Inflammatory macrophage treated with lipopolysaccharide for 4 hours (primary cell): ENCODE data around the gene DLGAP1.

Experiments used
- DNase-seq: peaks from one replicate; pipeline ENCODE4 v3.0.0-alpha.2; 2020

DLGAP1 gene

DNA sequence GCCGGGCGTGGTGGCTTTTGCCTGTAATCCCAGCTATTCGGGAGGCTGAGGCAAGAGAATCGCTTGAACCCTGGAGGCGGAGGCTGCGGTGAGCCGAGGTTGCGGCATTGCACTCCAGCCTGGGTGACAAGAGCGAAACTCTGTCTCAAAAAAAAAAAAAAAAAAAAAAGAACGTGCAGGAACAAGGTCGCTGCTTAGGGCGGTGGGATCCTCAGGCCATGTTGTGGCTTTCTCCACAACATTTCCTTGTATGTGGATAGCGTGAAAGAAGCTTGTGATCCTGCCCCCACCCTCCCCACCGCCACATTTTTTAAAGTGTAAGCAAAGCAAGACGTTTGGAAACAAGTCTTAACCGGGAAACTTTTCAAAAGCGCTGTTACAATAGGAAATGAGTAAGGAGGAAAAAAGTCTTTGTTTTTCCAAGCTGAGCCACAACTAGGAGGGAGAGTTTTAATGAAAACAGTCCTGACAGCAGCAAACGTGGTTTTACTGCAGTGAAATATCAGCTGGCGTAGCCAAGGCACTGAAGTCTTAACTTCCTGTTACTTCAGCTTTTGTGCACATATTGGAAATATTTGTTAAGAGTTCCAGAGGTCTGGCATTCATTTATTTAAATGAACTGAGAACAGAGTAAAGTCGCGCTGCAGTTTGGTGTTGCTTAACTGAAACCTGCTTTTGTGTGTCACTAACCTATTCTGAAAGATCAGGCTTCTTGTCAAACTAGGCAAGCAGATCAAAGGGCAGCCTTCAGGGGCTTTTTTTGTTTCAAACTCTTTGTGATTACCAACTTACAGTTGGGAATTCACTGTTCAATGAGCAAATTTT, 1001.4 kb downstream of the DLGAP1 start:
- peak; percentile 72 for DNase-seq

DNA sequence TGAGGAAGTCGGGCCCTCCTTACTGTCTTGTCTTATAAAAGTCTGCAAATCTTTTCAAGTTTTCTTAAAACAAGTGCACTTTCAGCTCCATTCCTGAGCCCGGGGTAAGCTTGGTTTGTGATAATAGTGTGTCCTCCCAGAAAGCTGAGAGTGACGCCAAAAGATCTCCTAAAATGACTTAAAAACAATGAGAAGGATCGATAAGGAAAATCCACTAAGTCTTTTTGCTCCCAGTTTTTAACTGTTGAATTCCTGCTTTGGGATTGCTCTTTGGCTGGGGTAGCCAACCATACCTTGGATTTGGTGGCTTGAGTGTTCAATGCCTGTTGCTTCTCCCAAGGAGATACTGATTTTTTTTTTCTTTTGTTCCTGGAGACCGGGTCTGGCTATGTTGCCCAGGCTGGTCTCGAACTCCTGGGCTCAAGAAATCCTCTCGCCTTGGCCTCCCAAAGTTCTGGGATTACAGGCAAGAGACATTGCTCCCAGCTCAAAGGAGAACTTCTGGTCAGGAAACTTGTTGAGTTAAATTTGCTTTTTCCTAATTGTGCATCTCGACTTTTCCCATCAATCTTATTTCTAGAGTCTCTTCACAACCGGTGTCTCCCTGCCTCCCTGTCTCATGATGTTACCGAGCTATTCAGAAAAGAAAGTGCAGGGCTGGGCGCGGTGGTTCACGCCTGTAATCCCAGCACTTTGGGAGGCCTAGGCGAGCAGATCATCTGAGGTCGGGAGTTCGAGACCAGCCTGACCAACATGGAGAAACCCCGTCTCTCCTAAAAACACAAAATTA, 1002.2 kb downstream of the DLGAP1 start:
- DNase-seq = no peak

GRCh38 chr18:3451989-3452749, 1002.9 kb downstream of the DLGAP1 start:
- DNase-seq = peak; percentile 42

GRCh38 chr18:3451183-3451988, 1003.7 kb downstream of the DLGAP1 start:
- DNase-seq = peak; percentile 90

GRCh38 chr18:3450799-3451182, 1004.3 kb downstream of the DLGAP1 start:
- DNase-seq = no peak

DNA sequence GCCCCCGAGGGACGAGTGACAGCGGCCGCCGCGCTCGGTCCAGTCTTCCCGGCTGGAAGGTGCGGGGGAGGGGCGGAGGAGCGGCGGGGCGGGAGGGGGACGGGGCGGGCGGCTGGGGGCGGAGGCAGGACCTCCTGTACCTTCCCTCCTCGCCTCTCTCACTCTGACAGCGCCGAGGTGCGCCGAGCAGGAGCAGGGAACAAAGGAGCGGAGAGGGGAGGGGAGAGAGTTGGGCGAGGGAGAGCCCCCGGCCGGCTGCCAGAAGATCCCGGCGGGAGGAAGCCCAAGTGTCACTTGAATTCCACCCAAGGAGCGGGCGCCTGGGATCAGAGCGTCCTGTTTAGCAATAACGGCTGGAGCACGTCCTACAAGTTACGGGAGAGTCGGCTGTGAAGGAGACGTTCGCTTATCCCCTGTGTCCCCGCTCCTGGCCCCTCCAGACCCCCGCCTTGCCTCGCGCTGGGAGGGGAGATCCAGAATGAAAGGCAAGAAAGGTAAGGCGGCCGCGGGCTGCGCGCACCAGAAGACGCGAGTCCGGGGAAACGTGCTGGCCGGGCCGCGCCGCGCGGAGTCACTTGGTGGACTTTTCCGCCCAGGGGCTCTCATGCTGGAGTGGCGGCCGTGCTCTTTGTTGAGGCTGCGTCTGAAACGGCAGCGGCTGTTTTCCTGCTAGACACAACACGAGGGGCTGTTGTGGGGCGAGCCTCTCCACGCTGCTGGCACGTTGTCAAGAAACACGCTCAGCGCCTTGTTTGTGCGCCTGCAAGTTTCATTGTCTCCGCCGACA, 1004.9 kb downstream of the DLGAP1 start, which contains the start of gene TGIF1:
Gene TGIF1, plus strand, starts transcription at position 161 of the 787 bp plus-strand sequence. Its CDS starts 318 bp downstream, at position 479.
- peak; percentile 59 for DNase-seq

DNA sequence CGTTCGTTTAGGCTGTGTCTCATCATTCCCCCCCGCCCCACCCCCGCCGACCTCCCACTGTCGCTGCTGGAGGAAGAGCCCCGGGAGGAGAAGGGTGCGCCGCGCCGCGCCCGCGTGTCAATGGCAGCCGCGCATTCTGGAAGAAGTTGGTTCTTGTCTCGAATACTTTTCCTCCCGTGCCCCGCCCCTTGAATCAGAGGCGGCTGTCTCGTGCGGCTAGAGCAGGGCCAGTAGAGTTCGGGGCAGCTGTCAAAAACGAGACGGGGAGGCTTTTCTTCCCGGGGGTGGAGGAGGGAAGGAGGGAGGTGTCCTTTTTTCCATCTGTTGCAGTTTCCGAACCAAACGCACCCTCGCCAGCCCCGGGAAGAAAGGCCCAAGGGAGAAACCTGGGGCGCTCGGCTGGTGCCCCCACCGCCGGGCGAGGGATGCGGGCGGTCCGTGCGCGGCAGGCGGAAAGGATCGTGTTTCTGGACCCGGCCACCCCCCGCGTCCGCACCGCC, 1005.5 kb downstream of the DLGAP1 start:
- no peak for DNase-seq

GRCh38 chr18:3448838-3449511, 1006.1 kb downstream of the DLGAP1 start:
- peak; percentile 99 for DNase-seq

GRCh38 chr18:3447895-3448837, 1006.9 kb downstream of the DLGAP1 start:
- peak; percentile 97 for DNase-seq

GRCh38 chr18:3447068-3447894, 1007.8 kb downstream of the DLGAP1 start:
- peak; percentile 45 for DNase-seq
